NCI-H446 (cell line): ENCODE data around the gene GPR3.

Experiments
- DNase-seq, 2 experiments: peaks; one replicate each; lab custom pipeline; 2025; lab: John Stamatoyannopoulos, UW

GPR3 gene

GRCh38 chr1:27358928-27359313 lies 33.5 kb upstream of the GPR3 start:
- no peak for DNase-seq

- DNase-seq, result no peak
These were observed 32.6 kb upstream of the GPR3 start for GRCh38 chr1:27359822-27360158.

- DNase-seq, result no peak
These were observed 32.0 kb upstream of the GPR3 start for GRCh38 chr1:27360159-27361043.

GRCh38 chr1:27361044-27361402 lies 31.4 kb upstream of the GPR3 start:
- no peak for DNase-seq

- DNase-seq, result no peak
These were observed 30.9 kb upstream of the GPR3 start for GRCh38 chr1:27361553-27361952.

- no peak for DNase-seq
These were observed 28.4 kb upstream of the GPR3 start for GRCh38 chr1:27363766-27364695.

- DNase-seq, result no peak
These were observed 27.6 kb upstream of the GPR3 start for GRCh38 chr1:27364696-27365371.

GRCh38 chr1:27365372-27366112 lies 26.9 kb upstream of the GPR3 start:
- DNase-seq, result peak; percentile 88 to 95

GRCh38 chr1:27366113-27366410 lies 26.4 kb upstream of the GPR3 start:
- peak; percentile 79 to 87 for DNase-seq

GRCh38 chr1:27366411-27367159 lies 25.8 kb upstream of the GPR3 start, which contains the start of gene MAP3K6:
MAP3K6 (minus strand) TSS chr1:27366961; CDS start chr1:27366597, 364 bp downstream.
- peak; percentile 46 to 87 for DNase-seq

GRCh38 chr1:27367160-27367650 lies 25.2 kb upstream of the GPR3 start:
- no peak for DNase-seq

GRCh38 chr1:27368869-27369582 lies 23.4 kb upstream of the GPR3 start:
- peak in 1 of 2 experiments; percentile 36 for DNase-seq

GRCh38 chr1:27372022-27372807 lies 20.2 kb upstream of the GPR3 start:
- no peak for DNase-seq

- DNase-seq, result no peak
These were observed 19.4 kb upstream of the GPR3 start for GRCh38 chr1:27372808-27373690.

- no peak for DNase-seq
These were observed 17.9 kb upstream of the GPR3 start, which contains the start of gene FCN3 for GRCh38 chr1:27374362-27375086. FCN3 (minus strand) TSS chr1:27374824; CDS start chr1:27374818, 6 bp downstream.

- DNase-seq, result no peak
These were observed 14.5 kb upstream of the GPR3 start for GRCh38 chr1:27377760-27378495.
